ENCODE results near the gene ZNF275.

GRCh38 chrX:153379971-153380581 is 46.1 kb downstream of the ZNF275 start:
- TF ChIP-seq POLR2AphosphoS5 (IDR thresholded peaks at IDR 0.05; ENCODE audit: insufficient read depth in 1 of 2, low read depth in 1 of 2) (no peak), CTCF (IDR thresholded peaks at IDR 0.05) (no peak), POLR2A (IDR thresholded peaks at IDR 0.05) (no peak)
